ENCODE data around the gene CHCHD5.

GRCh38 chr2:112637289-112637660, 52.9 kb downstream of the CHCHD5 start:
- TF ChIP-seq CTCF (IDR thresholded peaks at IDR 0.05) (no peak), POLR2A (IDR thresholded peaks at IDR 0.05) (no peak)
